ENCODE data around the gene CTBS.

Gene CTBS

DNA sequence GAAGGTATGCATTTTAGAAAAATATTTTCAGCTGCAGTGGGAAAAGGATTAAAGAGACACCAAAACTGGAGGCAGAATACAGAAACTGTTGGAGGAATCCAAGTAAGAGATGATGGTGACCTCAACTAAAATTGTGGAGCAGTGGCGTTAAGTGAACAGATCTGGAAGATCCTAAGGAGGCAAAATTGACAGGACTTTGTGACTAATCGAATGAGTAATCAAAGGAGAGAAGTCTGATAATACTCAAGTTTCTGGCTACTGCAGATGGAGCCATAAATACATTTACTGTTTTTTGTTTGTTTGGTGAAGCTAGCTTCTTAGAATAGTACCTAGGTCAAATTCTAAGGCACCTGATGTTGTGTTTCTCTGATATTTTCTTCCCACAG, 3.1 kb downstream of the CTBS start:
- Histone ChIP-seq H3K27ac (no peak overlapping the region), H3K4me3 (no peak overlapping the region)
- DNase-seq (ENCODE audit: low spot score): no peak
- TF ChIP-seq, protein P1, sequence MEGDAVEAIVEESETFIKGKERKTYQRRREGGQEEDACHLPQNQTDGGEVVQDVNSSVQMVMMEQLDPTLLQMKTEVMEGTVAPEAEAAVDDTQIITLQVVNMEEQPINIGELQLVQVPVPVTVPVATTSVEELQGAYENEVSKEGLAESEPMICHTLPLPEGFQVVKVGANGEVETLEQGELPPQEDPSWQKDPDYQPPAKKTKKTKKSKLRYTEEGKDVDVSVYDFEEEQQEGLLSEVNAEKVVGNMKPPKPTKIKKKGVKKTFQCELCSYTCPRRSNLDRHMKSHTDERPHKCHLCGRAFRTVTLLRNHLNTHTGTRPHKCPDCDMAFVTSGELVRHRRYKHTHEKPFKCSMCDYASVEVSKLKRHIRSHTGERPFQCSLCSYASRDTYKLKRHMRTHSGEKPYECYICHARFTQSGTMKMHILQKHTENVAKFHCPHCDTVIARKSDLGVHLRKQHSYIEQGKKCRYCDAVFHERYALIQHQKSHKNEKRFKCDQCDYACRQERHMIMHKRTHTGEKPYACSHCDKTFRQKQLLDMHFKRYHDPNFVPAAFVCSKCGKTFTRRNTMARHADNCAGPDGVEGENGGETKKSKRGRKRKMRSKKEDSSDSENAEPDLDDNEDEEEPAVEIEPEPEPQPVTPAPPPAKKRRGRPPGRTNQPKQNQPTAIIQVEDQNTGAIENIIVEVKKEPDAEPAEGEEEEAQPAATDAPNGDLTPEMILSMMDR (IDR thresholded peaks at IDR 0.05): no peak

DNA sequence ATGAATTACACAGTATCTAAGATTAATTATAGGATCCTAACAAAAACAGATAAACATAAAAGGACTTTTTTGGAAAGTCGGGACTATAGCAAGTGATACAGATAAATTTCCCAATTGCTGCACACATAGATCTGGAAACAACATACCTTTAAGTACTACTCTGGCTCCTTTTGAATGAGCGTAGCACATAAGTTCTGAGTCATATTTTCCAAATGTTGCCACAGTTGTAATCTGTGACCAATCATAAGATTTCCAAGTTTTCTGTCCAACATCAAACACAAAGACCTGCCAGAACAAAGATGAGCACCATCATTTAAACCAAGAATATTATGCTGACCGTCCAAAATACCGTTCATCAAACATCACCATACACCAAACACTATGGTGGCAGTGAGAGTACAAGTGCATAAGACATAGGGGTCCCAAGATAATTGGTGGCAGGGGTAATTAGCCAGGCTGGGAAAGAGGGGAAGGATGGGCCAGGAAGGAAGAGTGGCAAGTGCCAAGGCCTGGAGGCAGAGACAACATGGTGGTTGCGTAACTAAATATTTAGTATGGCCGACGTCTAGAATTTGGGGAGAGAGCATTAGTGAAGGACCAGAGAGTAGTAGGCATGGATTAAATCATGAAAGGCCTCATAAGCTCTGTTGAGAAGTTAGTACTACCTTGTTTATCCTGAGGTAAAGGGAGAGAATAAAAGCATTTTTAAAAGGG, 3.6 kb downstream of the CTBS start:
- TF ChIP-seq, protein P1 (IDR thresholded peaks at IDR 0.05): no peak
- Histone ChIP-seq H3K27ac (no peak overlapping the region), H3K4me3 (no peak overlapping the region)
- DNase-seq (ENCODE audit: low spot score): no peak

DNA sequence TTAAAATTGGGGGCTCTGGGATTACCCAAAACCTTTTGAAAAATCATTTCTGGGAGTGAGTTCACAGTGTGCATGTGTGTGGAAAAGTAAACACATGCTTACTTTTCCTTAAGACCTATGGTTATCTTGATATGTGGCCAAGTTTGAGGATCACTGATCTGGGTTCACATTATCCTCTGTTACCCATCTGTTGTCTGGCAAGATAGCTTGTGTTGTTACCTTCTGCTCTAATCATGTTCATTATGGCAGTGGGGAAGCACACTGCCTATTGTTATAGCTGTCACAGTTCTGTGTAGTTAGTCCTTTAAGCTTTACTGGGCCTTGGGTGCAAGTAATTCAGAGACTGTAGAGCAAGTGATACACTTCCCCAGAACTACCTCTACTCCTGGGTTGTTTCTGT, 5.0 kb downstream of the CTBS start:
- TF ChIP-seq, protein P1 (IDR thresholded peaks at IDR 0.05): no peak
- H3K27ac ChIP-seq: no peak overlapping the region
- no peak overlapping the region for H3K4me3 ChIP-seq
- DNase-seq (ENCODE audit: low spot score): no peak

DNA sequence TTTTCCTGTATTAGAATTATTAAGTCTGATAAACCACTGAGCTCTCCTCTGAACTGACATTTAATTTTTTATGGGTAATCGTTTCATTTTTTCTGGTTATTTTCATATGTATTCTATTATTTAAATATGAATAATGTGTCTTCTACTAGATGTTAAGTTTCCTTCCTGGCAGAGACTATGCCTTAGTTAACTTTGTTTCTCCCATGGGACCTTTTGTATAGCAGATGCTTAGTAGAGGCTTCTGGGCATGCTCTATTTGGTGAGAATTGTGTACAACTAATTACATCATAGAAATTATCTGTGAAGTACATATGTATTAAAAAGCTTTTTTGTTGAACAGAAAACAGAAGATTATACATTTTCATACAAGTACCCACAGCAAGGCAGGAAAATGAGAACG, 23.4 kb downstream of the CTBS start:
- no peak overlapping the region for H3K4me3 ChIP-seq
- TF ChIP-seq, protein P1 (IDR thresholded peaks at IDR 0.05): no peak
- DNase-seq (ENCODE audit: low spot score): no peak
- H3K27ac ChIP-seq: no peak overlapping the region

DNA sequence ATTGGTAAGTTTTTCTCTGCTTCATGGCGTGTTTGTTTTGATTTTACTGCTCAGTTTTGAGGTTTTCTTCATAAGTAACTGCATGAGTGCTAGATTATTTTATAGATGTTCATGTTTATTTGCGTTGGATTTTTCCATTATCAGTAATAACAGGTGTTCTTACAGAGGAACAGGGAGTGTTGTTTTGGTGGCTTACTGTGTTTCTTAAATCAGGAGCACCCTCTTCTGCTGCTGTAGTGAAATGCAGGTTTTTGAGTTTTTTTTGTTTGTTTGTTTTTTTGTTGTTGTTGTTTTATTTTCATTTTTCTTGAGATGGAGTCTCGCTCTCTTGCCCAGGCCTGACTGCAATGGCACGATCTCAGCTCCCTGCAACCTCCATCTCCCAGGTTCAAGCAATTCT, 32.6 kb downstream of the CTBS start:
- TF ChIP-seq, protein P1 (IDR thresholded peaks at IDR 0.05): no peak
- no peak for DNase-seq (ENCODE audit: low spot score)
- Histone ChIP-seq H3K27ac (no peak overlapping the region), H3K4me3 (no peak overlapping the region)

DNA sequence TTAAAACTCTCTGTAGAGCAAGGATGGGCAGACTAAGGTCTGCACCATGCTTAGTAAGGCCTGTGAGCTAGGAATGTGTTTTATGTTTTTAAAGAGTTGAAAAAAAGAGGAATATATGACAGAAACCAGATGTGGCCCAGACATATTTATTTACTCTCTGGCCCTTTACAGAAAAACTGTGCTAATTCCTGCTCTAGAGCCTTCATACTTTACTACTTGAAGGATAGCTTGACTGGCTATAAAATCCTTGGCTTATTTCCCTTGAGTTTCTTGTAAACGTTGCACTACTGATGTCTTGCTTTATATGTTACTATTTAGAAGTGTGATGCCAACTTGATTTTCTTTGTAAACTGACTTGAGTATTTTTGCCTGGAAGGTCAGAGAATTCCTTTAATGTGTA, 33.5 kb downstream of the CTBS start:
- Histone ChIP-seq H3K4me3 (no peak overlapping the region), H3K27ac (no peak overlapping the region)
- no peak for DNase-seq (ENCODE audit: low spot score)
- TF ChIP-seq, protein P1 (IDR thresholded peaks at IDR 0.05): no peak

DNA sequence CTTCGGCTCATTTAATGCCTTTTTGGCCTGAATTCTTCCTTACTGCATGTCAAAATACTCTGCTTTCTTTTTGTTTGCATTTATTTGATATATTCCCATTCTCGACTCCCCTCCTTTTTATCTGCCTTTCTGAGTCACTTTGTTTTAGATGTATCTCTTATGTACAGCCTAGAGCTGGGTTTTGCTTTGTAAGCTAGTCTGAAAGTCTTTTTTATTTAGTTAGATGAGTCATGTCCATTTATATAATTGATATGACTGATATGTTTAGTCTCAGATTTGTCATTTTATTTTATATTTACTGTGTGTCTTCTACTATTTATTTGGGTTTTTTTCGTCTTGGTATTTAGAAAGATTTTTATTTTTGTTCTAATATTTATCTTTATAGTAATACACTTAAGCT, 34.3 kb downstream of the CTBS start:
- Histone ChIP-seq H3K27ac (no peak overlapping the region), H3K4me3 (no peak overlapping the region)
- DNase-seq (ENCODE audit: low spot score): no peak
- TF ChIP-seq, protein P1 (IDR thresholded peaks at IDR 0.05): no peak
